Panc1 (cell line): ENCODE data around the gene RCOR3. TPM values are rescaled to one million over a fixed set of nuclear protein-coding genes. Genes with fewer than 3 reads are reported as not detected.

Experiments
- ATAC-seq: fragments of 200-7000 bp; cut with Tn5 transposase; 2 replicates; pipeline ENCODE4 v1.9.1; 2020; ENCODE audit warnings: mild to moderate bottlenecking, moderate library complexity
- BruUV-seq: library from RNA; stranded (reverse); fragments of 400-500 nt; replicated peaks from 2 replicates; lab custom pipeline; 2021; lab: Mats Ljungman, UMichigan
- CTCF ChIA-PET: fragments of 300-600 bp; sonication (Branson Sonifier 250); formaldehyde crosslinking; loops from one replicate; lab custom pipeline; 2022; ENCODE audit warnings: antibody characterized with exemption; lab: Charles Lee
- POLR2A ChIA-PET: fragments of 300-600 bp; sonication (Branson Sonifier 250); formaldehyde crosslinking; loops from one replicate; lab custom pipeline; 2022; ENCODE audit warnings: antibody characterized with exemption; lab: Charles Lee
- DNase-seq: peaks from one replicate; pipeline ENCODE4 v3.0.0-alpha.2; 2010; ENCODE audit warnings: low read depth, low spot score
- H3K27ac ChIP-seq: 2 replicates; pipeline ENCODE4 v1.5.1; 2011; ENCODE audit warnings: mild to moderate bottlenecking, low read length, inconsistent platforms
- H3K27me3 ChIP-seq: fragments of 200-500 bp; sonication (Bioruptor generic); 2 replicates; pipeline ENCODE4 v1.6.0; 2014; ENCODE audit warnings: low read length, inconsistent platforms; ENCODE audit not compliant: control insufficient read depth, insufficient read depth
- H3K36me3 ChIP-seq: fragments of 200-500 bp; sonication (Bioruptor generic); 2 replicates; pipeline ENCODE4 v1.5.1; 2014; ENCODE audit warnings: inconsistent platforms, mild to moderate bottlenecking, low read length, moderate library complexity; ENCODE audit not compliant: control insufficient read depth, insufficient read depth
- H3K4me1 ChIP-seq: 2 replicates; pipeline ENCODE4 v1.5.1; 2011; ENCODE audit warnings: inconsistent platforms, mild to moderate bottlenecking, low read length, moderate library complexity; ENCODE audit not compliant: control insufficient read depth, insufficient read depth
- H3K4me3 ChIP-seq, 2 experiments: 2 replicates each; pipeline ENCODE4 v1.5.1; 2011 to 2012; ENCODE audit warnings: low read depth in 2 of 2, low read length in 2 of 2, mild to moderate bottlenecking in 2 of 2, inconsistent platforms in 1 of 2, moderate library complexity in 1 of 2
- H3K9me3 ChIP-seq: fragments of 200-500 bp; sonication (Bioruptor generic); 2 replicates; pipeline ENCODE4 v1.5.1; 2014; ENCODE audit warnings: low read depth, mild to moderate bottlenecking, inconsistent platforms, low read length, moderate library complexity; ENCODE audit not compliant: control insufficient read depth, insufficient read depth
- POLR2AphosphoS5 ChIP-seq: IDR thresholded peaks from 2 replicates; pipeline ENCODE4 v1.6.1; 2012; ENCODE audit warnings: mild to moderate bottlenecking, low read depth, low read length, moderate library complexity
- REST ChIP-seq, 2 experiments: IDR thresholded peaks; 2 replicates each; pipeline ENCODE4 v1.6.1; 2011 to 2012; ENCODE audit warnings: low read depth in 2 of 2, control low read depth in 1 of 2, low read length in 1 of 2, mild to moderate bottlenecking in 1 of 2, moderate library complexity in 1 of 2; ENCODE audit not compliant: insufficient read depth in 1 of 2
- SIN3A ChIP-seq: IDR thresholded peaks from 2 replicates; pipeline ENCODE4 v1.6.1; 2012; ENCODE audit warnings: low read depth, mild to moderate bottlenecking, low read length, moderate library complexity, borderline replicate concordance; ENCODE audit not compliant: insufficient read depth
- TCF7L2 ChIP-seq: IDR thresholded peaks from 2 replicates; pipeline ENCODE4 v1.6.1; 2011; ENCODE audit warnings: mild to moderate bottlenecking, low read depth, low read length, inconsistent platforms
- in situ Hi-C: cut with HindIII; loops from 2 replicates; pipeline ENCODE4 v1.10.0; 2016; ENCODE audit warnings: low sequenced_read_pairs, low pct_unique_long_range_greater_than_20kb
- intact Hi-C: fragments of 100-400 bp; cut with micrococcal nuclease; formaldehyde crosslinking; loops from one replicate; pipeline ENCODE4 v1.10.0; 2022; ENCODE audit not compliant: unreplicated experiment
- total RNA-seq: library from RNA; stranded (reverse); gene quantifications from one replicate; pipeline ENCODE4 v1.2.1, GENCODE V29; 2021; ENCODE audit not compliant: unreplicated experiment
- TF ChIP-seq, protein P1 (sequence below): fragments of 450-650 bp; IDR thresholded peaks from 2 replicates; pipeline ENCODE4 v1.5.1; 2017; ENCODE audit warnings: mild to moderate bottlenecking

The RCOR3 gene
- total RNA-seq, 1 experiment from 2014 or later = 40.4 TPM

DNA sequence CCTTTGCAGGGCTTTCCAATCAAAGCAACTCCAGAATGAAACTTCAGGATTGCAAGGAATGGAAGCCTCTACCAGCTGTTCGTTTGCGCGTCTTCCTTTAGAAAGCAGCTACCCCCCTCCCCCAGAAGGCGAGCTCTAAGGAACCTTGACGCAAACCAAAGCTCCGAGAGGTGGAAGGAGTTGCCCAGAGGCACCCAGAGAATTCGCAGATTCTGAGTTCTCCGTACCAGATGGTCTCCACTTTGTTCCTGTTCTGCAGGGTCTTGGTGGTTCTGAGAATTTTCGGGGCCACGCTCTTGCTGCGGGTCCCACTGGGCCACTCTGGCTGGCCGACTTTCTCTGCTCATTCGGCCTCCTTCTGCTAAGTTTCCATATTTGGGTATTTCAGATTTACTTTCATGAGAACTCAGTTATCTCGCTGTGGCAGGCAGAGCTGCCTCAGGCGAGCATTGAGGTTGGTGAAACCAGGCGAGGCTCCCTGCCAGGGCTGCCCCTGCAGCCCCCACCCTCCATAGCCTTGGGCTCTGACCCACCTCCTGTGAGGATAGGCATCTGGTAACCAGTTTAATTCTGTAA is 68.3 kb downstream of the RCOR3 start:
- Histone ChIP-seq H3K27ac (peak overlapping the region; percentile 58), H3K9me3 (no peaks in the 10 kb centered on the region), H3K4me1 (peaks cover 14% of the 10 kb centered on the region), H3K36me3 (no peaks in the 10 kb centered on the region), H3K4me3 (peak overlapping the region; percentile 62 to 76), H3K27me3 (no peaks in the 10 kb centered on the region)
- no peak for TF ChIP-seq REST (IDR thresholded peaks at IDR 0.05; ENCODE audit: insufficient read depth in 1 of 2, low read depth in 2 of 2, low read length in 1 of 2)
- no peak for TF ChIP-seq SIN3A
- no peak for TF ChIP-seq TCF7L2
- TF ChIP-seq POLR2AphosphoS5 = no peak
- TF ChIP-seq, protein P1, sequence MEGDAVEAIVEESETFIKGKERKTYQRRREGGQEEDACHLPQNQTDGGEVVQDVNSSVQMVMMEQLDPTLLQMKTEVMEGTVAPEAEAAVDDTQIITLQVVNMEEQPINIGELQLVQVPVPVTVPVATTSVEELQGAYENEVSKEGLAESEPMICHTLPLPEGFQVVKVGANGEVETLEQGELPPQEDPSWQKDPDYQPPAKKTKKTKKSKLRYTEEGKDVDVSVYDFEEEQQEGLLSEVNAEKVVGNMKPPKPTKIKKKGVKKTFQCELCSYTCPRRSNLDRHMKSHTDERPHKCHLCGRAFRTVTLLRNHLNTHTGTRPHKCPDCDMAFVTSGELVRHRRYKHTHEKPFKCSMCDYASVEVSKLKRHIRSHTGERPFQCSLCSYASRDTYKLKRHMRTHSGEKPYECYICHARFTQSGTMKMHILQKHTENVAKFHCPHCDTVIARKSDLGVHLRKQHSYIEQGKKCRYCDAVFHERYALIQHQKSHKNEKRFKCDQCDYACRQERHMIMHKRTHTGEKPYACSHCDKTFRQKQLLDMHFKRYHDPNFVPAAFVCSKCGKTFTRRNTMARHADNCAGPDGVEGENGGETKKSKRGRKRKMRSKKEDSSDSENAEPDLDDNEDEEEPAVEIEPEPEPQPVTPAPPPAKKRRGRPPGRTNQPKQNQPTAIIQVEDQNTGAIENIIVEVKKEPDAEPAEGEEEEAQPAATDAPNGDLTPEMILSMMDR = no peak
- in situ Hi-C loops = no loop called here
- ChIA-PET POLR2A (no interaction called here), CTCF (interaction anchor here (0.9 kb wide), 1 partner anchor 56 kb away, joined by 3 read pairs; no protein-coding TSS in a partner anchor)
- intact Hi-C loops = loop anchor here (5.0 to 10.0 kb wide), 2 partner anchors 57 to 330 kb away; no protein-coding TSS in a partner anchor
- ATAC-seq (peak; percentile 19; the same call in 1 of the 2 replicates), DNase-seq (no peak)
- BruUV-seq = no TSS peak

DNA sequence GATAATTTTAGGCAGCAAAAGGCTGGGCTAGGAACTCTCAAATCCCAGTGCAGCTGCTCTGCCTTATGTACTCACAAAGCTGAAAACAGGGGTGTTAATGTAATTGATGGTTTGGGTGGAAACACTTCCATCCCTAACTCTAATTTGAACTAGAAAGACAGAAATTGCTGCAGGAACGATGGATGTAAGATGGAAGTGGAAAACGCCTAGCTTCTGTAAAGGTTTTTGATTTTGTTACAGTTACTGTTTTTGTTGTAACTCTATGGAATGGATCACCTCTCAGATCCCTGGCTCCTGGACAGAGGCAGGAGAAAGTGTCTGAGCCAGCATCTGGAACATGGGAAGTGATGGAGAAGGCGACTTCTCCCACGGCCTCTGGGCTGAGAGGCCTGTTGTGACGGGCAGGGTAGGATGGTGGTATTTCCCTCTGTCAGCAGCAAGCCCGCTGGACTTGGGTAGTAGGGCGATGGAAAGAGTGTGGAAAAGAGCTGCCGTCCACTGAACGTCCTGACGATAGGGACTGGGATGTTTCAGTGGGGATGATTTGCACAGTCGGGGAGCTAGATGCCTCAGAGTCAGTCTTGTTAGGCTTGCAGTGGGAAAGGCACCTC is 69.0 kb downstream of the RCOR3 start:
- peaks cover 14% of the 10 kb centered on the region for H3K4me1 ChIP-seq
- DNase-seq = no peak
- CTCF ChIA-PET = no interaction called here
- peak overlapping the region; percentile 58 for H3K27ac ChIP-seq
- no peaks in the 10 kb centered on the region for H3K36me3 ChIP-seq
- peak overlapping the region in 1 of 2 experiments; percentile 76; a peak in 1 of 4 replicates for H3K4me3 ChIP-seq
- intact Hi-C loops (loop anchor here (5.0 to 10.0 kb wide), 2 partner anchors 57 to 329 kb away; no protein-coding TSS in a partner anchor), in situ Hi-C loops (no loop called here)
- no peak for ATAC-seq
- H3K9me3 ChIP-seq = no peaks in the 10 kb centered on the region
- BruUV-seq = TSS peak; percentile 61
- H3K27me3 ChIP-seq = no peaks in the 10 kb centered on the region
- TF ChIP-seq POLR2AphosphoS5 (no peak), REST (IDR thresholded peaks at IDR 0.05; ENCODE audit: insufficient read depth in 1 of 2, low read depth in 2 of 2, low read length in 1 of 2) (no peak), SIN3A (no peak), TCF7L2 (no peak)
- TF ChIP-seq, protein P1 = no peak
- POLR2A ChIA-PET = interaction anchor here (0.5 kb wide), 1 partner anchor 521 kb away, joined by 6 read pairs; no protein-coding TSS in a partner anchor
